Bone marrow (tissue), 2 donors: Measurements from ENCODE around the gene CEACAM5.
"Not testable (repeated sequence)": the region's sequence is repeated elsewhere in the genome, so short reads cannot be mapped to it uniquely, and the experiment has no call there.

Experiments
- DNase-seq, 2 donors: peaks; one replicate each; lab custom pipeline; 2025; lab: John Stamatoyannopoulos, UW

The CEACAM5 gene

GRCh38 chr19:41700381-41701195 is 7.8 kb upstream of the CEACAM5 start:
- no peak for DNase-seq

- DNase-seq = no peak
Observed at GRCh38 chr19:41701401-41702075, 6.9 kb upstream of the CEACAM5 start.

GRCh38 chr19:41702171-41702651 is 6.2 kb upstream of the CEACAM5 start:
- DNase-seq = no peak

GRCh38 chr19:41703602-41704293 is 4.7 kb upstream of the CEACAM5 start:
- DNase-seq = no peak

- DNase-seq = no peak
Observed at GRCh38 chr19:41705393-41706174, 2.8 kb upstream of the CEACAM5 start.

- peak; percentile 69 to 76 for DNase-seq
Observed at GRCh38 chr19:41706741-41707501, 1.5 kb upstream of the CEACAM5 start.

- no peak for DNase-seq
Observed at GRCh38 chr19:41707502-41707812, 969 bp upstream of the CEACAM5 start.

- no peak for DNase-seq
Observed at GRCh38 chr19:41707871-41708371, 505 bp upstream of the CEACAM5 start.

- DNase-seq = not testable (repeated sequence)
Observed at GRCh38 chr19:41709516-41709915, 1.1 kb downstream of the CEACAM5 start.

- DNase-seq = no peak
Observed at GRCh38 chr19:41709951-41710645, 1.7 kb downstream of the CEACAM5 start.

GRCh38 chr19:41711376-41712261 is 3.2 kb downstream of the CEACAM5 start:
- DNase-seq = no peak

GRCh38 chr19:41714598-41714997 is 6.2 kb downstream of the CEACAM5 start:
- DNase-seq = no peak

GRCh38 chr19:41718761-41719160 is 10.3 kb downstream of the CEACAM5 start:
- no peak for DNase-seq

- no peak for DNase-seq
Observed at GRCh38 chr19:41720103-41720502, 11.7 kb downstream of the CEACAM5 start.

- no peak for DNase-seq
Observed at GRCh38 chr19:41726493-41726892, 18.1 kb downstream of the CEACAM5 start.

GRCh38 chr19:41734156-41734555 is 25.7 kb downstream of the CEACAM5 start:
- DNase-seq = no peak

GRCh38 chr19:41734585-41734984 is 26.2 kb downstream of the CEACAM5 start:
- no peak for DNase-seq

- DNase-seq = no peak
Observed at GRCh38 chr19:41735071-41735600, 26.7 kb downstream of the CEACAM5 start.

- DNase-seq = no peak
Observed at GRCh38 chr19:41739361-41739760, 30.9 kb downstream of the CEACAM5 start.
